GM21737 (cell line): ENCODE results near the gene XYLT1.

Source experiments
- ATAC-seq: cut with Tn5 transposase; IDR thresholded peaks from one replicate; pipeline ENCODE4 v1.9.1; 2021; ENCODE audit warnings: mild to moderate bottlenecking, moderate library complexity; ENCODE audit not compliant: unreplicated experiment

XYLT1 gene

DNA sequence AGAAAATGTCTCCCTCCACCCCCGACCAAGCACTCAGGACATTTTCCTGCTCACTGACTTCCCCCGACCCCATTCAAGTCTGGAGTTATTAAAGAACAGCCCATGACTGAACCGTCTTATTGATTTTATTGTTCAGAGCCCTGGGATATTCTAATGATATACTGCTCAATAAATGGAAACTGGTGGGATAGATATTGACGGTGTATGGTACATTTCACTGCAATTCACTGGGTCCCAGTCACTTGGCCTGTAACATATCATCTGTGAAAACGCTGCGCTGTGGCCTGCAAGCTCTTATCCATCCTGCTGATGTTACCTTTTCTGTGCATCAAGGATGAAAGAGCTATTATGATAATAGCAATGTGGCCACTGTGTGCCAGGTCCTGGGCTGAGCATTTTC lies 258.2 kb downstream of the XYLT1 start:
- ATAC-seq: no peak

DNA sequence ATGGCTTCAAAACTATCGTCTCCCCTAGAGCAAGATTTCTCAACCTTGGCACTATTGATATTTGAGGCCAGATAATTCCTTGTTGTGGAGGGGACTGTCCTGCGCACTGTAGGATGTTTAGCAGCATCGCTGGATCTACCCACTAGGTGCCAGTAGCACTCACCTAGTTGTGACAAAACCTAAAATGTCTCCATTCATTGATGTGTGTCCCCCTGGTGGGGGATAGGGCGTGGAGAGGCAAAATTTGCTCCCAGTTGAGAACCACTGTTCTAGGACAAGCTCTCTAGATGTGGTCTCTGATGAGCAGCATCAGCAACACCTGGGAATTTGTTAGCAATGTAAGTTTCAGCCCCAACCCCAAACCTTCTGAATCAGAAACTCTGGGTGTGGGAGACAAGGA lies 259.0 kb downstream of the XYLT1 start:
- no peak for ATAC-seq

GRCh38 chr16:17206712-17207111 lies 264.0 kb downstream of the XYLT1 start:
- no peak for ATAC-seq

DNA sequence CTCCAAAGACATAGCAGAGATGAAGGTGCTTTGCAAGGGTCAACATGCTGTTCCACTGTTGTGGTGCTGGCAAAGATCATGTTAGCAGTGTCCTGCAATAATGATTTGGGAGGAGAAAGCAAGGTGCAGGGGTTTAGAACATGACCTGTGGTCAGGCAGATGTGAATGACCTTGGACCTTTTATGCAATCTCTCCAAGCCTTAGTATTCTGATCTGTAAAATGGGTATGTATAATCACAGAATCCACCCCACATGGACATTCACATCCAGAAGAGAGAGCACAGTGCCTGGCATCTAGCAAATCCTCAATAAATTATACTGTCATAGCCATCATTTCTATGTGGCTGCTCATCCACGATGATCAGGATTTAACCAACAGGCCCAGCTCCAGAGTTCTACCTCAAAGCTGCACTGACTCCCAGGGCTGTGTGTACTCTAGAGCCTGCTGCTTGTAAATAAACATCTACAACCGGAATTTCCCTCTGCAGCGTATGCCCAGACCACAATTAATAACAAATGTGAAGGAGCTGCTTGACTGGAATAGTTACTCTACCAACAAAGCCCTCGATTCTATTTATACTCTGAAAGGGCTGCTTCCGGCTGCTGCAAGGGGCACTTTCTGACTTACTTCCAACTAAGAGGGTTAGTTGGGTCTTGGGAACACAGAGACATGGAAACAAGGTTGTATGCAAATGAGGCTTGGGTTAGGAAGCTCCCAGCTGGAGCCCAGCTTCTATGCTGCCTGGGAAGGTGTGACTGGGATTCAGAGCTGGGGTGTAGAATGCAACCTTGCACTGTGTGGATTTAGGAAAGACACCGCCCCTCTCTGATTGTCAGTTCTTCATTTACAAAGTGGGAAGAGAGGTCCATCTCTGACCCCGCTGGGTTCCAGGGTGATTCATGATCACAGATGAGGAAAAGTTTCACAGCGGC lies 265.2 kb downstream of the XYLT1 start:
- no peak for ATAC-seq

DNA sequence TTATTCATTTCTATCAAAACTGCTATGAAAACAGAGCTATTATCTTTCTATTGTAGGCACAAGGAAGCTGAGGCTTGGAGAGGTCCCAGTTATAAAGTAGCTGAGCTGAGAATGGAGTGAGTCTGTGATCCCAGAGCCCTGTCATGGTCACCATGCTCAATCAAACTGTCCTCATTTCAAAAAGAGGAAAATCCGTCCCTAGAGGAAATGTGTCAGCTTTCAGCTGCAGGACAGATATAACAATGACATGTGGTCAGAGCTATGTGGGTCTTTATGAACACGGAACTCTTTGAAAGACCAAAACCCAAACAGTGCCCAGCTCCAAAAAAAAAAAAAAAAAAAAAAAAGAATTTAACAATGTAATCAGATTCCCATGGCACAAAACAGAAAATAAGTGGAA lies 266.1 kb downstream of the XYLT1 start:
- no peak for ATAC-seq

DNA sequence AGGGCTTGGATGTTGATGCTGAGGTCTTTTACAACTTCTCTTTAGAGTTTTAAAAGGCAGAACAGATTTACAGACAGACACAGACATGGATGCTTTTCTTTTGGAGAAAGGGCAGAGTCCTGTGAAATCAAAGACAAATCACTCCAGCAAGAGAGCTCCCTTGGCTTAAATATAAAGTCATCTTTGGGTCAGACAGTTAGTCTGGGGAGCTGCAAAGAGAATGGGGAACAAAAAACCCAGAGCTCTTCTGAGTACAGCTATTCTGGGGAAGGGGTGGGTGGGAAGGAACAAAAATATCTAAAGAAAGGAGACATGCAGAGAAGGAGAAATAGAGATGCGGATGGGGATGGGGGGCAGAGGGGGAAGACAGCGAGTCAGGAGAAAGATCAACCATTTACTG lies 266.6 kb downstream of the XYLT1 start:
- no peak for ATAC-seq

DNA sequence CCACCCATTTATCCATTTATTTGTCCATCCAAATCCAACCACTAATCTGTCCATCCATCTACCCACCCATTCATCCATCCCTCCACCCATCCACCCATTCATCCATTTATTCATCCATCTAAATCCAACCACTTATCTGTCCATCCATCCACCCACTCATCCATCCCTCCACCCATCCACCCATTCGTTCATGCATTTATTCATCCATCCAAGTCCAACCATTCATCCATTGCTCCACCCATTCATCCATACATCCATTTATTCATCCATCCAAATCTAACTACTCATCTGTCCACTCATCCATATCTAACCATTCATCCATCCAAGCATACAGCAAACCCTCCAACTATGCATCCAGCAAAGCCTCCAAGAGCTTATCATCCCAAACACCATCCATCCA lies 267.3 kb downstream of the XYLT1 start:
- no peak for ATAC-seq

DNA sequence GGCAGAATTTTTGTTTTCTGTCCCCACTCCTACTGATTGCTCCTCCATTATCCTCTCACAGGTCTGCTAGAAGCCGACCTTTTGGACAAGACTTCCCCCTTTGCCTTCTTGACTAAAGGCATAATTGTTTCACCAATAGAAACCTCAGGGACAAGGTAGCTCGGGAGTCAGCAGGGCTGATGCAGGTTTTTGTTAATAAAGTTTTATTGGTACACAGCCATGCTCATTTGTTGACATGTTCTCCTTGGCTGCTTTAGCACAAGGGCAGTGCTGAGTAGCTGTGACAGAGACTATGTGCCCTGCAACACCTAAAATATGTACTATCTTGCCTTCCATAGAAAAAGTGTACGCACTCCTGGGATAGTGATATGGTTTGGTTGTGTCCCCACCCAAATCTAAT lies 271.6 kb downstream of the XYLT1 start:
- ATAC-seq: no peak

GRCh38 chr16:17196526-17196925 lies 274.2 kb downstream of the XYLT1 start:
- no peak for ATAC-seq

GRCh38 chr16:17194190-17194780 lies 276.5 kb downstream of the XYLT1 start:
- no peak for ATAC-seq

DNA sequence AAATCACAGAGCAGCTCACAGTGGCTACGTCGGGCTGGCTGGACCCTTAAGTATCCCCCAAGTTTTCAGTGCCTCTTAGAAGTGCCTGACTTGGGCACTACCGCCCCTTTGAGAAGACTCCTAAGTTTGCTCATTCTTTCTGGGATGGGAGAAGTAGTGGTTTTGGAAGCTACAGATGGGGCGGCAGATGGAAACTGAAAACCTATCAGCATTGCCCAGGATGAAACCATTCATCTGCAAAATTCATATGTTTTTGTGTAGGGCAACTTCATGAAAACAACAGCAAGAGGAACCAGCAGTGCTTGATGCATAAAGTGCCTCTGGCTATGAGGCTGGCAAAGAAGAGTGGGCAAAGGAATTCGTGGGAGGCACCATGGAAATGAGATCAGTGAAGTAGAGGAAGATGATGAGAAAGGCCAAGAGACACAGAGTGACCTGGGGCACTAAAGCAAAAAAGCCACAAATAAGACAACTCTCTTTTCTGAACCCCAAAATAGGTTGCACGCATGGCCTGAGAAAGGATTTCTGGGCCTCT lies 277.1 kb downstream of the XYLT1 start:
- no peak for ATAC-seq

DNA sequence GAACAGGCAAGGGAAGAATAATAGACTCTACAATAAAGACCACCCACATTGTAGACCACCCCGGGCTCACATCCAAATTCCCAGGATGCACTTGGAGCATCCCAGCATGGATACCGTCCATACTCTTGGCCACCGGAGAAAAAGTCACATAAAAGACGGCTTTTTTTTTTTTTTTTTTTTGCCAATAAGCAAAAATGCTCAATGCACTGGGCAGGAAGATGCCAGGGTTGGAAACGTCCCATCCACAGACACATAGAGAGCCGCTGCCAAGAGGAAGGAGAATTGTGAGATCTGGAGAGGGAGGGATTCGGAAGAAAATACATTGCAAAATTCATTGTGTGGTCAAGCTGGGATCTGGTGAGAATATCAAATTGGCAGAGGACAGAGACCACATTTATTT lies 286.7 kb downstream of the XYLT1 start:
- no peak for ATAC-seq

GRCh38 chr16:17177959-17178905 lies 292.5 kb downstream of the XYLT1 start:
- ATAC-seq: no peak

DNA sequence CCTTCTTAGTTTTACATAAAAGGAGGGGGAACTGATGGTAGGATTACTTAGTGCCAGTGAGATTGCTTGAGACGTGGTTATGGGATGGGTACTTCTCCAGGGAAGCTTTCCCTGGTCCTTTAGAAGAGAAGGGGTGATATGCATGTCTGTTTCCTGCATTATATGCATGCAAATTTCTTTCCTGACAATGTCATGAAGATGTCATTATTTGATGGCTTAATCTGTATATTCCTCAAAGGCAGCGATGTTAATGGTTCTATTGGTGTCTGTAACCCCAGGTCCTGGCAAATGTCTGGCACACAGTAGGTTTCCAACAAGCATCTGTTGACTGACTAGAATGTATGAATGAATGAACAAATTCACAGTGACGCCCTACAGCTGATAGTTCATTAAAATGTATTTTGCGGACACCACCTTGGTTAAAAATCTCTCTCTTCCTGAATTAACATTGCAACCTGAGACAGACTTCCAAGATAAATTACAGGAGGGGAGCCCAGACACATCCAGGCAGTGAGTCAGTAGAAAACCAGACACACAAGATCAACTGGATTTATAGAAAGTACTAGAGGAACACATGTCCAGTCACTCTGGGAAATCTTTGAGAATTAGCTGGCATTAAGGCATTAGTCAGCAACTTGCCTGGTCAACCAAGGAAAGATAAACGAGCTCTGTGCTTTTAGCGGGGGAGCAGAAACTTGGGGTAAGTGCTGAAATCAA lies 293.4 kb downstream of the XYLT1 start:
- no peak for ATAC-seq

- ATAC-seq: no peak
Observed at GRCh38 chr16:17176199-17176598, 294.6 kb downstream of the XYLT1 start.

DNA sequence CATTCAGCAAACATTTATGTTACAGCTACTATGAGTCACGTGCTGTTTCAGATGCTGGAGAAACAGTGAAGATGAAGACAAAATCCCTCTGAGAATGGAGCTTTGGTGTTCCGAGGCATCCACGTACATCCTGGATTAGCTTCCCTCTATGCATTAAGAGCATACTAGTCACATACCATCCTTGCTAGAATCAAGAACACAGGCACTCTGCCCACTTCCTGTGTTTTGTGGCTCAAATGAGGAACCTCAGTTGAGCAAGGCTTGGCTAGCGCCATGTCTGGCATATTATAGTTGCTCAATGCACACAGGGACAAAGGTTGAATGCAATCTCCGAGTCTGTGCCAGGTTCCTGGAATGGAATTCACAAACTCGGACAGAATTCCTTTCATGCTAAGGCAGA lies 297.5 kb downstream of the XYLT1 start:
- ATAC-seq: no peak

DNA sequence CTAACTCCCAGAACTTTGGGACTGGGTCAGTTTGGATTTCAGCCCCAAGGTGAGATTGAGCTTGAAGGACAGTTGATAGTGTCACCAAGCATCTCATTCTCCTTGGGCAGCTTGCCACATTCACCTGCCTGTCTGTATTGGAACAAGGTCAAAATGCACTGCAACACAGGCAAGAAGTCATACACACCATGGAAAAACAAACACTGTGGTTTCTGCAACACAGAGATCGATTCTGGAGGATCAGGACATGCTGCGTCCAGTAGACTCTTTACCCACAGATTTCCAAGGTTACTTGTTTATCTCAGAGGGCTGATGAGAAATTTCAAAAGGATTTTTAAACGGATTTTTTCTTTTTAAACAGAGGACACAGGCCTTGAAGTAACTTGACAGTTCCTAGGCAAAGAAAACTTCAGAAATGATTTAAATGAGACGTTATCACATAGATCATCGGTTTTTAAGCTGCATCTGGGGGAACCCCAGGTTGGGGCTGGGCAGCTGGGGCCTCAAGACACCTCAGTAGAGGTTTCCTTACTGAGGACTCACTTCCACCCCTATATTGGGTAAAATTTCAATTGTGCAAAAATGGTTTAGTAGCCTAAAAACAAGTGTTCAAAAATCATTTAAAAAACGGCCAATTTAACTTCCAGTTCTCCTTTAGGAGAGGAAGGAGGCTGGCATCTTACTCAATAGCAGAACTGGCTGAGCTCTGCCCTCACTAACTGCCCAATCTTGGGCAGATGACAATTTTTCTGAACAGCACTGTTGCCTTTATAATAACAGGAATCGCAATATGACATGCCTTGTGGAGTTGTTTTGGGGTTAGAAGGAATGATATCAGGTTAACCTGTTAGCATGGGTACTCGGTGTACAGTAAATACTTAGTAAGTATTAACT lies 299.3 kb downstream of the XYLT1 start:
- ATAC-seq: no peak

GRCh38 chr16:17170435-17170834 lies 300.3 kb downstream of the XYLT1 start:
- no peak for ATAC-seq

GRCh38 chr16:17168181-17168580 lies 302.6 kb downstream of the XYLT1 start:
- no peak for ATAC-seq
